Right renal pelvis (tissue), 4 donors: ENCODE data around the gene MEF2A. TPM values are rescaled to one million over a fixed set of nuclear protein-coding genes. Genes with fewer than 3 reads are reported as not detected.

Experiments
- DNase-seq, 4 donors: peaks; one replicate each; pipeline ENCODE4 v3.0.0-alpha.2; 2013; ENCODE audit warnings: low read depth in 4 of 4, low spot score in 3 of 4, missing footprints in 1 of 4
- polyA plus RNA-seq, 4 donors: library from polyadenylated mRNA; unstranded; fragments of 120-200 nt; gene quantifications; one replicate each; pipeline ENCODE4 v1.2.1, GENCODE V29; 2013; ENCODE audit not compliant: insufficient read length in 4 of 4

Gene MEF2A
- polyA plus RNA-seq, 4 donors: 50.3 to 64.7 (median 63.7) TPM

DNA sequence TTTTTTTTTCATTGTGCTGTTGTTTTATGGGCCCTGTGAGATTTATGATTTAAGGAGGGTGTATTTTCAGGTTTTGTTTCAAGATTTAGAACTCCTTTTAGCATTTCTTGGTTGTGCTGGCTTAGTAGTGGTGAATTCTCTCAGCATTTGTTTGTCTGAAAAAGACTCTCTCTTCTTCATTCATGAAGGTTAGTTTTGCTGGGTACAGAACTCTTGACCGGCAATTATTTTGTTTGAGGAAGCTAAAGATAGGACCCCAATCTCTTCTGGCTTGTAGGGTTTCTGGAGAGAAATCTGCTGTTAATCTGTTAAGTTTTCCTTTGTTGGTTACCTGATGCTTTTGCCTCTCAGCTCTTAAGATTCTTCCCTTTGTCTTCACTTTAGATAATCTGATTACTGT lies 120.5 kb downstream of the MEF2A start:
- DNase-seq: no peak

- no peak for DNase-seq
These were observed 127.0 kb downstream of the MEF2A start for GRCh38 chr15:99692825-99693224.

DNA sequence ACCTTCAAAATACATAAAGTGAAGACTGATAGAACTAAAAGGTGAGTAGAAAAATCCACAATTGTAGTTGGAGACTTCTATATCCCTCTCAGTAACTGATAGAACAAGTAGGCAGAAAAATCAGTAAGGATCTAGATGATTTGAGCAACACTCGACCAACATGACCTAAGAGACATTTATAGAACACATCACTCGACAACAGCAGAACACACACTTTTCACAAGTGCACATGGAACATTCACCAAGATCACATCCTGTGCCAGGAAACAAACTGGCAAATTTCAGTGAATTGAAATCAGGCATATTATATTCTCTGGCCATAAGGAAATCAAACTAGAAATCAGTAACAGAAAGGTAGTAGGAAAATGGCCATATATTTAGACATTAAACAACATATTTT lies 130.3 kb downstream of the MEF2A start:
- no peak for DNase-seq

- DNase-seq: no peak
These were observed 137.3 kb downstream of the MEF2A start for GRCh38 chr15:99702895-99703602.

- peak in 3 of 4 donors; percentile 47 to 53 (median 51) for DNase-seq
These were observed 138.0 kb downstream of the MEF2A start for GRCh38 chr15:99703603-99704443.

DNA sequence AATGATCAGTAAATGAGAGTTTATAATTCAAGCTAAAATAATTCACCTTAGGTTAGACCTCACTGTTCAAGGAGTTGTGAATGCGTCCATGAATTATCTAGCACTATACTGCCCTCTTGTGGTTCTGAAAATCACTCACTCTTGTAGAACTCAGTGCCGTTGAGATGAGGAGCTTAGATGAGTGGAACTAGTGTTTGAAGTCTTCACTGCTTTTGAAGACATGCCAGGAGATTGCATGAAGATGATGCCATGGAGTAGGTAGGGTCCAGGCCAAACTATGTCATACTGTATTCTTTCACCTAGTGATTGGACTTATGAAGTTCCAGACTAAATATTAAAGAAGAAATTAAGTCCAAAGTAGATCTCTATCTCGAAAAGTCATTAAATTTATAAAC lies 138.7 kb downstream of the MEF2A start:
- DNase-seq: peak; percentile 76 to 84 (median 80)

DNA sequence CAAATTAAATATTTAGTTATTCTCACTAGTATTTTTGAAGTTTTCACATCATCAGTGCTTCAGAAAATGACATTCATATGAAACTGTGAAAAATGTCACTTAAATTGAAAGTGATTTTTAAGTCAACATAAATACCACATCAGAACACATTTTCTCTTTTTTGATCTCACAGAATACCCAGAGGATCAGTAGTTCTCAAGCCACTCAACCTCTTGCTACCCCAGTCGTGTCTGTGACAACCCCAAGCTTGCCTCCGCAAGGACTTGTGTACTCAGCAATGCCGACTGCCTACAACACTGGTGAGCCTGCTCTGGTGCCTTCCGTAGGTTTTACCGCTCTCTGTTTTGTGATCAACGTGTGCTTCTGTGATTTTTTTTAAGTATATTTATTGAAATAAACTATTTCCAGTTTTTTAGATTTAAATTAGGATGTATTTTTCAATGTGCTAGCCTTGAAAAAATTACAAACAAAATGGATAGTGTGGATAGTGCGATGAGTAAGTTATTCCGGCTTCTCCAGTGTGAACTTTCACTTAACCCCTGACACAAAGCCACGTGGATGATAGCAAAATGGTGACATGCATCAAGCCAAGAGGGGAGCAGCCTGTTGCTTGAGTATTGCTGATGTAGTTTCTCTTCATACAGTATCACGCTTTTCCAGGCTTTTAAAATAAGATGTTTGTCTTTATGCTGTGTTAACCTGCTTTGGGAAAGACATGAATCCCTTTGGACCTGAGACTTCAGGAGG lies 140.9 kb downstream of the MEF2A start:
- DNase-seq: no peak

DNA sequence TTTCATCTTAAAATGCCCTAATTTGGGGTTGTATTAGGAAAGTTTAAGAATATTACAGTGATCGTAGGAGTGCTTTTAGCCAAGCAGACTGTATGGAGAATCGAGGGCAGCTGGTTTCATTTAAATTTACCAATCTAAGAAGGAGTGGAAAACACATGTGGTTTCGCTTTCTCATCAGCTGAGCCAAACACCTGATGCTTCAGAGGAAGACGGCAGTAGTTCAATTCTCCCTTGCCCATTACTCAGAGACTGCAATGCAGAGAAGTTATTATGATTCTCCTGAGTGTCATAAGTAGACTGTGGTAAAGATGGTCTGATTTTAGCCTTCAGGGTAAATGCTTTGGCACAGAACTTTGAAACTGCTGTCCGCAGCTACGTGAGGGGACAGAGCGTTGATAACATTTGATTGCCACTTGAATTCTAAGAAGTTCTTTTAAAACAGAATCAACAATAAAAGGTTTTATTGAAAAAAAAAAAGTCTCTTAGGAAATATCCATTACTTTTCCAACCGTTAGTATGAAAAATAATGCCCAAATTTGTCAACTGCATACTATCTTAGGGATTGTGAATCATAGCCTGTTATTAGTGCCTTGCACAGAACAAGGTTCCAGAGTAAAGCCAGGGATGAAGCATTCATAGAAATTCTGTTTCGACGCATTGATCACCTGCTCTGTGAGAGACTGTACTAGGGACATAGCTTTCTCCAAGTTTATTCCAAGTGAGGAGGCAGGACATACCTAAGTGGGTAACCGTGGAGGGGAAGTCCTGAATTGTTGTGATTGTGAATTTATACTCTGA lies 141.9 kb downstream of the MEF2A start:
- DNase-seq: no peak

DNA sequence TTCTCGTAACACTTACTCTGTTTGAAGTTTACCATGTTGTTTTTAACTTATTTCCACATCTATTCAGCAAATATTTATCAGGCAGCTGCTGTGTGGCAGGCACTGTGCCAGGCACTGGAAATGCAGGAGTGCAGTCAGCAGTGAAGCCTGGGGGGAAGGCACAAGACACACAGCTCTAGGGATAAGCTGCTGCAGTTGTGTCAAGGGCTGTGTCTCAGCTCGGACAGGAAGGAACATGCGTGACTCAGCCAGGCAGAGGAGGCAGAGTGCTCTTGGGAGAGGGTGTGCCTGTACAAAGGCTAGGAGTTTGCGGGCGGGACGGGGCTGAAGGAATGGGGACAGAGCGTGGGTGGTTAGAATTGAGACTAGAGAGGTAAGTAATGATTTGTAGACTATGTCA lies 142.8 kb downstream of the MEF2A start:
- no peak for DNase-seq

DNA sequence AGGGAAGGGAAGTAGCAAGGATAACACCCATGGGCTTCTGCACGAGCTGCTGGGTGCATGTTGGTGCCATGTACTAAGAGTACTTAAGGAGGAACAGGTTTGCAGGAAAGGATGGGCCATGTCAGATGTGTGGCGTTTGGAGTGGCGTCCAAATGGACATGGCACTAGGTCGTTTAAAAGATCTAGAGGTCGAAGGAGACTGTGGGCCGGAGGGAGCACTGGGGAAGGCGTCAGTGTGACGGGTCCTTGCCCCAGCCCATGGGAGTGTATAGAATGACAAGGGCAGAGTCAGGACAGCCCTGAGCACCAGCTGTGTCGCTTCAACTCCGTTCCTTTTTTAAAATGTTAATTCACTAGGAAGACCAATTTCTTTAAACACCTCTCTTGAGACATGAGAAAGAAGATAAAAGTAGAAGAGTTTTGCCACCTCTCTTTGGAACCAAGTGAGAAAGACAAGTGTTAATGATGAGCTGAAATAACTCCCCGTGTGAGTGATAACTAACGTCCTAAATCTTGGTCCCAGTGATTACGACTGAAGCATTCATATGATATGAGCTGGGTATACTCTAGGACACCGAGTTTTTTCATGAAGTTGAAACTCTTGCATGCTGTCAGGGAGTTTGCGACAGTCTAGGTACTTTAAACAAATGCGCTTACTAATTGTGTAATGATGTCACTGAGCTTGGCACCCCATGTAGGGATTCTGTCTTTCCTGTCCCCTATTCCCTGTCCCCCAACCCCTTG lies 143.6 kb downstream of the MEF2A start:
- DNase-seq: no peak

DNA sequence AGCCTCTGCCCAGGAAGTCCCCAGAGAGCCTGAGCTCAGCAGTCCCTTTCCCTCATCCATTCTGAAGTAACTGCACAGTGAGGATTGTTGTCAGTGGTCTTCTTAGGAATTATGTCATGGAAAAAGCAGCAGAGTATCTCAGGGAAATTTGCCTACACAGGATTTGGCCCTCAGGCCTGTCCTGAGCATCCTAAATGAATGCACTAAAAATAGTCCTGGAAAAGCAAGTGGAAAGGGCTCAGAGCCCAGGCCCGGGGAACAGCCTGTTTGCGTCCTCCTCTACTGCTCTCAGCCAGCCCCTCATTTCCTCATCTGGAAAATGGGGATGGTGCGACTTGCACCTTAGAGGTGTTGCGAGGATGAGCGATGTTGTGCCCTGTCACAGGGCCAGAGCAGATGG lies 145.8 kb downstream of the MEF2A start:
- DNase-seq: no peak

- no peak for DNase-seq
These were observed 146.6 kb downstream of the MEF2A start for GRCh38 chr15:99712415-99712814.

GRCh38 chr15:99716540-99717095 lies 150.8 kb downstream of the MEF2A start:
- no peak for DNase-seq

- DNase-seq: no peak
These were observed 151.6 kb downstream of the MEF2A start for GRCh38 chr15:99717161-99718009.

DNA sequence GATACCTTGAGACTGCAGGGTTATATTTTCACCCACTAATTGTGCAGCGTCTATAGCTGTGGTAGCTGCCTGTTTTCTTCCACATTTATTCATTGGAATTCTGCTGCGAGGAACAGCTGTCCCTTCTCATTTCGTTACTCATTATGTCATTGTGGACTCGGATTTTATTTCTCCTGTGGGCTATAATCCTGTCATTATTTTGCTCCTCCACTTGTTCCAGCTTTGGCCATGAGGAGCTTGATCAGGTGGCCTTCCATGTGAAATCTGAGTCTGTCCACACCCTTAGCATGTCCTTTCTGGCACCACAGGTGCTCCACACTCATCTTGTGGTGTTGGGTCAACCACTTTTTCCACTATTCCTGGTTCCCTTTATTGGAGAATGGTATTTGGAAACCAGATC lies 152.6 kb downstream of the MEF2A start:
- no peak for DNase-seq

DNA sequence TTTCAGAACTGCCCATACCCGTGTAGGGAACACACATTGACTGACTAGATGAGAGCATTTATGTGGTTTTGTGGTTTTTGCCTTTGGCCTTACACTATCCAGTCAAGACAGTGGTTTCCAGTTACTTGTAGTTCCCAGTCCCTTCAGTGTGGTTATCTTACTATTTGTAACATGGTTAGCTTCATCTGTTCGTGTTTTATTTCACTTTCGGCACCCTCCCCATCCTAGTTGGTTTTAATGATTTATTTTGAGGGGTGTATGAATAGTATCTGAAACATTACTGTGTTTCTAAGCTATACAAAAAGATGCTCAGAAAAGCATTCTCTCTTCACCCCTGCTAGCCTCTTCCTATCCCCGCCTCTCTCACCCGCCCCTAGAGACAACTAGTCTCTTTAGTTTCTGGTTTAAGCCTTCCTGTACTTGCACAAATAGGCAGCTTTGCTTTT lies 153.3 kb downstream of the MEF2A start:
- no peak for DNase-seq

- no peak for DNase-seq
These were observed 154.7 kb downstream of the MEF2A start for GRCh38 chr15:99720533-99720932.

DNA sequence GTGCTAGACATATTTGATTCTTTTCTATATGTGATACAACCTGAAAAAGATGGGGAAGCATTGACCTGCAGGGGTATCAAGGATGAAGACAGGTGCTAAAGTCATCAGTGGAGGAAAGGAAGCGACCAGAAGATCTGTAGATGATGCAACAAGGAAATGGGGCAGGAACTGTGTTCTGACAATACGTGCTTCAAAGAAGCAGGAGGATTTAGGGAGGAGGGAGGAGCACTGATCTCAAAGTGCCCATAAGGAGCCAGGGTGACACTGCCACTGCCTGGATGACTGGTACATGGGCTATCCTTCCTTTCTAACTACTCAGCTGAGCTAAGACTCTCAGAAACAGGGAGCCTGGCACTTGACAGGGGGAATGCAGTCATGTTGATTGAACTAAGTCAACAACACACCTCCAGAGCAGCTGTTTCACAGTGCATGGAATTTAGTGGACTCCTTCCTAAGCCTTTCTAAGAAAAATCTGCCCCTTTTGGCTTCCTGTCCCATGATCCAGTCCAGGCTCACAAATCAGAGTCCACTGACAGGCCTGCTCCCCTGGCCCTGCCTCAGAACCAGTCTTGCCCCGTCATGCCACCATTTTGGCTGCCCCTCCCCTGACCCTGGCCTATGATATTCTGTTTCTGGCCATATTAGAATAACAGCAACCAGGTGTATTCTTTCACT lies 155.5 kb downstream of the MEF2A start:
- no peak for DNase-seq
